HEK293 (cell line): ENCODE measurements around the gene NCKAP5.

Experiments used
- ELK4 ChIP-seq: IDR thresholded peaks from 2 replicates; pipeline ENCODE4 v1.6.1; 2011; ENCODE audit warnings: mild to moderate bottlenecking, low read depth, low read length, borderline replicate concordance
- KLF9 ChIP-seq: fragments of 450-650 bp; formaldehyde crosslinking; IDR thresholded peaks from 2 replicates; pipeline ENCODE4 v1.5.1; 2016; ENCODE audit warnings: missing biosample characterization, missing genetic modification characterization, low read depth
- PRDM1 ChIP-seq: fragments of 450-650 bp; formaldehyde crosslinking; IDR thresholded peaks from 2 replicates; pipeline ENCODE4; 2016; ENCODE audit warnings: missing biosample characterization, missing genetic modification characterization
- SP2 ChIP-seq: fragments of 450-650 bp; formaldehyde crosslinking; IDR thresholded peaks from 2 replicates; pipeline ENCODE4 v1.5.1; 2016; ENCODE audit warnings: missing biosample characterization, missing genetic modification characterization
- ZNF121 ChIP-seq: fragments of 450-650 bp; formaldehyde crosslinking; IDR thresholded peaks from 2 replicates; pipeline ENCODE4 v1.5.1; 2016; ENCODE audit warnings: missing biosample characterization, missing genetic modification characterization
- ZNF302 ChIP-seq: fragments of 450-650 bp; formaldehyde crosslinking; IDR thresholded peaks from 2 replicates; pipeline ENCODE4 v1.5.1; 2016; ENCODE audit warnings: missing biosample characterization, missing genetic modification characterization, low read depth
- TF ChIP-seq, protein P1 (sequence below): fragments of 450-650 bp; formaldehyde crosslinking; IDR thresholded peaks from 2 replicates; pipeline ENCODE4 v1.5.1; 2016; ENCODE audit warnings: missing biosample characterization, missing genetic modification characterization
- TF ChIP-seq, protein P2 (sequence below): fragments of 450-650 bp; formaldehyde crosslinking; IDR thresholded peaks from 2 replicates; pipeline ENCODE4 v1.5.1; 2016; ENCODE audit warnings: missing biosample characterization, missing genetic modification characterization

GRCh38 chr2:132825601-132826000 is 742.7 kb downstream of the NCKAP5 start:
- TF ChIP-seq, protein P1, sequence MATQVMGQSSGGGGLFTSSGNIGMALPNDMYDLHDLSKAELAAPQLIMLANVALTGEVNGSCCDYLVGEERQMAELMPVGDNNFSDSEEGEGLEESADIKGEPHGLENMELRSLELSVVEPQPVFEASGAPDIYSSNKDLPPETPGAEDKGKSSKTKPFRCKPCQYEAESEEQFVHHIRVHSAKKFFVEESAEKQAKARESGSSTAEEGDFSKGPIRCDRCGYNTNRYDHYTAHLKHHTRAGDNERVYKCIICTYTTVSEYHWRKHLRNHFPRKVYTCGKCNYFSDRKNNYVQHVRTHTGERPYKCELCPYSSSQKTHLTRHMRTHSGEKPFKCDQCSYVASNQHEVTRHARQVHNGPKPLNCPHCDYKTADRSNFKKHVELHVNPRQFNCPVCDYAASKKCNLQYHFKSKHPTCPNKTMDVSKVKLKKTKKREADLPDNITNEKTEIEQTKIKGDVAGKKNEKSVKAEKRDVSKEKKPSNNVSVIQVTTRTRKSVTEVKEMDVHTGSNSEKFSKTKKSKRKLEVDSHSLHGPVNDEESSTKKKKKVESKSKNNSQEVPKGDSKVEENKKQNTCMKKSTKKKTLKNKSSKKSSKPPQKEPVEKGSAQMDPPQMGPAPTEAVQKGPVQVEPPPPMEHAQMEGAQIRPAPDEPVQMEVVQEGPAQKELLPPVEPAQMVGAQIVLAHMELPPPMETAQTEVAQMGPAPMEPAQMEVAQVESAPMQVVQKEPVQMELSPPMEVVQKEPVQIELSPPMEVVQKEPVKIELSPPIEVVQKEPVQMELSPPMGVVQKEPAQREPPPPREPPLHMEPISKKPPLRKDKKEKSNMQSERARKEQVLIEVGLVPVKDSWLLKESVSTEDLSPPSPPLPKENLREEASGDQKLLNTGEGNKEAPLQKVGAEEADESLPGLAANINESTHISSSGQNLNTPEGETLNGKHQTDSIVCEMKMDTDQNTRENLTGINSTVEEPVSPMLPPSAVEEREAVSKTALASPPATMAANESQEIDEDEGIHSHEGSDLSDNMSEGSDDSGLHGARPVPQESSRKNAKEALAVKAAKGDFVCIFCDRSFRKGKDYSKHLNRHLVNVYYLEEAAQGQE: no peak
- TF ChIP-seq, protein P2, sequence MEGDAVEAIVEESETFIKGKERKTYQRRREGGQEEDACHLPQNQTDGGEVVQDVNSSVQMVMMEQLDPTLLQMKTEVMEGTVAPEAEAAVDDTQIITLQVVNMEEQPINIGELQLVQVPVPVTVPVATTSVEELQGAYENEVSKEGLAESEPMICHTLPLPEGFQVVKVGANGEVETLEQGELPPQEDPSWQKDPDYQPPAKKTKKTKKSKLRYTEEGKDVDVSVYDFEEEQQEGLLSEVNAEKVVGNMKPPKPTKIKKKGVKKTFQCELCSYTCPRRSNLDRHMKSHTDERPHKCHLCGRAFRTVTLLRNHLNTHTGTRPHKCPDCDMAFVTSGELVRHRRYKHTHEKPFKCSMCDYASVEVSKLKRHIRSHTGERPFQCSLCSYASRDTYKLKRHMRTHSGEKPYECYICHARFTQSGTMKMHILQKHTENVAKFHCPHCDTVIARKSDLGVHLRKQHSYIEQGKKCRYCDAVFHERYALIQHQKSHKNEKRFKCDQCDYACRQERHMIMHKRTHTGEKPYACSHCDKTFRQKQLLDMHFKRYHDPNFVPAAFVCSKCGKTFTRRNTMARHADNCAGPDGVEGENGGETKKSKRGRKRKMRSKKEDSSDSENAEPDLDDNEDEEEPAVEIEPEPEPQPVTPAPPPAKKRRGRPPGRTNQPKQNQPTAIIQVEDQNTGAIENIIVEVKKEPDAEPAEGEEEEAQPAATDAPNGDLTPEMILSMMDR (tag by site-specific recombination): no peak
- TF ChIP-seq KLF9 (tag by site-specific recombination): no peak
- no peak for TF ChIP-seq ELK4
- no peak for TF ChIP-seq ZNF121 (tag by site-specific recombination)
- TF ChIP-seq ZNF302 (tag by site-specific recombination): no peak
- TF ChIP-seq PRDM1 (tag by site-specific recombination): no peak
- TF ChIP-seq SP2 (tag by site-specific recombination): no peak
